Endothelial cell (in vitro differentiated cells): Measurements from ENCODE around the gene MEG3. TPM values are rescaled to one million over a fixed set of nuclear protein-coding genes. Genes with fewer than 3 reads are reported as not detected.

ENCODE experiments used
- DNase-seq: peaks from one replicate; pipeline ENCODE4 v3.0.0; 2021; ENCODE audit warnings: low spot score
- H3K27ac Mint-ChIP-seq: one replicate; pipeline ENCODE4 v1.8.0; 2021; ENCODE audit warnings: mixed read lengths, inconsistent platforms; ENCODE audit not compliant: unreplicated experiment
- H3K27me3 Mint-ChIP-seq: one replicate; pipeline ENCODE4 v1.8.0; 2021; ENCODE audit warnings: mild to moderate bottlenecking, moderate library complexity, mixed read lengths, inconsistent platforms; ENCODE audit not compliant: unreplicated experiment
- H3K36me3 Mint-ChIP-seq: one replicate; pipeline ENCODE4 v1.8.0; 2021; ENCODE audit warnings: mild to moderate bottlenecking, low read depth, mixed read lengths, inconsistent platforms; ENCODE audit not compliant: unreplicated experiment
- H3K4me1 Mint-ChIP-seq: one replicate; pipeline ENCODE4 v1.8.0; 2021; ENCODE audit warnings: mild to moderate bottlenecking, mixed read lengths, inconsistent platforms; ENCODE audit not compliant: unreplicated experiment
- H3K4me3 Mint-ChIP-seq: one replicate; pipeline ENCODE4 v1.8.0; 2021; ENCODE audit warnings: mild to moderate bottlenecking, mixed read lengths, inconsistent platforms; ENCODE audit not compliant: unreplicated experiment
- H3K9me3 Mint-ChIP-seq: one replicate; pipeline ENCODE4 v1.8.0; 2021; ENCODE audit warnings: mixed read lengths, inconsistent platforms; ENCODE audit not compliant: unreplicated experiment
- CTCF ChIP-seq: fragments of 200-600 bp; sonication (generic); IDR thresholded peaks from one replicate; pipeline ENCODE4 v1.5.0; 2021; ENCODE audit warnings: antibody characterized with exemption; ENCODE audit not compliant: unreplicated experiment
- total RNA-seq: library from RNA; stranded (reverse); fragmentation: NEBNext Ultra II Directional; extraction: Animal tissue kit (Norgen Biotek cat#: 25700); gene quantifications from one replicate; pipeline ENCODE4 v1.2.1, GENCODE V29; 2021; ENCODE audit not compliant: unreplicated experiment

MEG3 gene
- total RNA-seq, 1 donor from 2014 or later: not detected

- H3K4me1 Mint-ChIP-seq: no peaks in the 10 kb centered on the region
- no peak for TF ChIP-seq CTCF
- DNase-seq: no peak
- peaks cover 6% of the 10 kb centered on the region for H3K36me3 Mint-ChIP-seq
- no peaks in the 10 kb centered on the region for H3K9me3 Mint-ChIP-seq
- no peak overlapping the region for H3K4me3 Mint-ChIP-seq
- no peaks in the 10 kb centered on the region for H3K27me3 Mint-ChIP-seq
- no peak overlapping the region for H3K27ac Mint-ChIP-seq
Observed at GRCh38 chr14:100803226-100803625, 22.7 kb upstream of the MEG3 start.

- Mint-ChIP-seq H3K27me3 (no peaks in the 10 kb centered on the region), H3K9me3 (no peaks in the 10 kb centered on the region), H3K27ac (no peak overlapping the region), H3K4me3 (no peak overlapping the region), H3K36me3 (peaks cover 11% of the 10 kb centered on the region), H3K4me1 (no peaks in the 10 kb centered on the region)
- DNase-seq: no peak
- no peak for TF ChIP-seq CTCF
Observed at GRCh38 chr14:100803676-100804075, 22.2 kb upstream of the MEG3 start.

DNA sequence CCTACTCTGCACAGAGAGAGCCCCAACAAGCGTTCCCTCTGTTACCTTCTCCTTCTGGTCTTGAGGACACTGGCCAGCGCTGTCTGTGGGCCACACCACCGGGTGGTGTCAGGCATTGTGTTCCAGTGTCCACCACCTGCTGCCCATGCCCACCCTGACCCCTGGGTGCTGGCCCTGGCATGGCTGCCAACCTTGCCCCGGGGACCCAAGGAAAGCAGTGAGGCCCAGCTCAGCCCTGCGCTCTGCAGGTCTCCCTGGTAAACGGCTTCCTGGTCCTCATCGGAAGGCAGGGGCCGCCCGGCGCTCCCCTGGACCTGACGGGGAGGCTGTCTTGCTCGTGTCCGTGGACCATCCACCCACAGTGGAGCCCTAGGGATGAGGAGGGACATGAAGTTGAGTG lies 21.8 kb upstream of the MEG3 start:
- Mint-ChIP-seq H3K27me3 (no peaks in the 10 kb centered on the region), H3K9me3 (peaks cover 1% of the 10 kb centered on the region), H3K4me1 (no peaks in the 10 kb centered on the region), H3K27ac (no peak overlapping the region), H3K36me3 (peaks cover 16% of the 10 kb centered on the region), H3K4me3 (no peak overlapping the region)
- DNase-seq: no peak
- TF ChIP-seq CTCF: no peak

- Mint-ChIP-seq H3K4me1 (no peaks in the 10 kb centered on the region), H3K27ac (no peak overlapping the region), H3K36me3 (peaks cover 20% of the 10 kb centered on the region), H3K9me3 (peaks cover 7% of the 10 kb centered on the region), H3K4me3 (no peak overlapping the region), H3K27me3 (no peaks in the 10 kb centered on the region)
- no peak for TF ChIP-seq CTCF
- no peak for DNase-seq
Observed at GRCh38 chr14:100804558-100805309, 21.2 kb upstream of the MEG3 start.

- Mint-ChIP-seq H3K4me1 (no peaks in the 10 kb centered on the region), H3K27ac (no peak overlapping the region), H3K9me3 (peaks cover 10% of the 10 kb centered on the region), H3K27me3 (no peaks in the 10 kb centered on the region), H3K4me3 (no peak overlapping the region), H3K36me3 (peaks cover 20% of the 10 kb centered on the region)
- DNase-seq: no peak
- no peak for TF ChIP-seq CTCF
Observed at GRCh38 chr14:100806386-100806785, 19.5 kb upstream of the MEG3 start.
